NCI-H1436 (cell line): Measurements from ENCODE around the gene LPAR1.

ENCODE experiments used
- DNase-seq: peaks from one replicate; lab custom pipeline; 2025; lab: John Stamatoyannopoulos, UW

LPAR1 gene

GRCh38 chr9:110999379-110999778, 38.9 kb downstream of the LPAR1 start:
- no peak for DNase-seq

- no peak for DNase-seq
Observed at GRCh38 chr9:110997847-110998246, 40.4 kb downstream of the LPAR1 start.

GRCh38 chr9:110996436-110997220, 41.6 kb downstream of the LPAR1 start:
- DNase-seq = no peak

- DNase-seq = no peak
Observed at GRCh38 chr9:110995420-110996340, 42.6 kb downstream of the LPAR1 start.

GRCh38 chr9:110994771-110995241, 43.5 kb downstream of the LPAR1 start:
- DNase-seq = no peak

GRCh38 chr9:110990481-110990880, 47.8 kb downstream of the LPAR1 start:
- DNase-seq = no peak

GRCh38 chr9:110986529-110986928, 51.7 kb downstream of the LPAR1 start:
- DNase-seq = no peak

- DNase-seq = no peak
Observed at GRCh38 chr9:110984890-110985437, 53.3 kb downstream of the LPAR1 start.

- DNase-seq = no peak
Observed at GRCh38 chr9:110980261-110980660, 58.0 kb downstream of the LPAR1 start.

- no peak for DNase-seq
Observed at GRCh38 chr9:110979636-110980035, 58.6 kb downstream of the LPAR1 start.

- no peak for DNase-seq
Observed at GRCh38 chr9:110978516-110978915, 59.8 kb downstream of the LPAR1 start.

- DNase-seq = no peak
Observed at GRCh38 chr9:110977259-110977709, 61.0 kb downstream of the LPAR1 start.

GRCh38 chr9:110975969-110976368, 62.3 kb downstream of the LPAR1 start:
- no peak for DNase-seq

- no peak for DNase-seq
Observed at GRCh38 chr9:110975278-110975677, 63.0 kb downstream of the LPAR1 start.

- no peak for DNase-seq
Observed at GRCh38 chr9:110971705-110972104, 66.6 kb downstream of the LPAR1 start.

GRCh38 chr9:110971234-110971633, 67.0 kb downstream of the LPAR1 start:
- DNase-seq = no peak

- DNase-seq = no peak
Observed at GRCh38 chr9:110969971-110970386, 68.3 kb downstream of the LPAR1 start.

- no peak for DNase-seq
Observed at GRCh38 chr9:110968096-110968495, 70.2 kb downstream of the LPAR1 start.

- DNase-seq = no peak
Observed at GRCh38 chr9:110967196-110967595, 71.1 kb downstream of the LPAR1 start.

GRCh38 chr9:110960288-110960687, 78.0 kb downstream of the LPAR1 start:
- DNase-seq = no peak

GRCh38 chr9:110958847-110959246, 79.4 kb downstream of the LPAR1 start:
- no peak for DNase-seq

- DNase-seq = no peak
Observed at GRCh38 chr9:110954822-110955291, 83.4 kb downstream of the LPAR1 start.

- DNase-seq = no peak
Observed at GRCh38 chr9:110952540-110952859, 85.8 kb downstream of the LPAR1 start.
